Measurements from ENCODE around the gene UBXN1.
A peak's percentile ranks its signal among the peaks of the same experiment; 100 is the strongest.
"Not testable (repeated sequence)": the region's sequence is repeated elsewhere in the genome, so short reads cannot be mapped to it uniquely, and the experiment has no call there.

The UBXN1 gene

GRCh38 chr11:62707277-62707861, 28.5 kb upstream of the UBXN1 start, which contains the start of the genes BSCL2 and GNG3:
TSS of gene BSCL2 (minus strand) at chr11:62707424. CDS start at chr11:62707195, 229 bp downstream.
TSS of gene GNG3 (plus strand) at chr11:62707676. CDS start at chr11:62708296, 620 bp downstream.
- DNase-seq = peak in 1 of 2 experiments; percentile 56

GRCh38 chr11:62706850-62707247, 28.0 kb upstream of the UBXN1 start:
- no peak for DNase-seq

DNA sequence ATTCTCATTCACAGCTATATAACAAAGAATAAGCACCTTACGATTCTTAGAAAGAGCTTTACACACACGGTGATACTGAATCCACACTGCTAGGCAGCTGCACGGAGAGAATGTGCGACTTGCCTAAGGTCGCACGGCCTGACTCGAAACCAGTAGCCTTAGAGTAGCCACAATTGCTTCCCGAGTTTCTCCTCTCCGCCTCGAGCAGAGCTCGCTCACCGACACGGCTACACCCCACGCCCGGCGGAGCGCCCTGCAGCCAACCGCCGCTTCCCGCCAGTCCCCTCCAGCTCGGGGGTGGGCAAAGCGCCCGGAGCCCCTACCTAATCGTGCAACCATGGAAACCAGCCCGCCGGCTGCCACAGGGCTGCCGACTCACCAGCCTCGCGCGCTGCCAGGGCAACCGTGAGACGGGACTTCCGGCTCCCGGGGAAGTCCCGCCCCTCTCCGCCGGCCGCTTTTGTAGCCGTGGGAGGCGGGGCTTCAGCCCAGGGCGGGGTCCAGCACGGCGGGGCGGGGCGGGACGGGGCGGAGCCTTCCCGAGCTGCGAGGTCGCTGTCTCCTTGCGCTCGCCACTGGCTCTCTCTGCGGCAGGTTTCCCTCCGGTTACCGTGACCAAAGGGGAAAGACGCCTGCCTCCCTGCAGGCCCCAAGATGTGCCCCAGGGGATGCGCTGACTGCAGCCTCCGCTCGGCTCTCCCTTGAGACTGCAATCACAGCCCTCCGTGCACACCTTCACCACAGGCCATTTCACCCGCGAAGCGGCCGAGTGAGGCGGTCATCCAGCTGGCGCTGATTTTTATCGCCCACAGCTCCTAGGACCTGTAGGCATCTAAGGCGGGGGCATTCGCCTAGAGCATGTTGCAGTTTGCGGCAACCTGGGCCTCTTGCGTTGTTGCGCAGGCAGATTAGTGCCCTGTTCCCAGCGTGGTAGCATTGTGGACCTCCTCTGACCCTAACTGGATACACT, 27.3 kb upstream of the UBXN1 start:
- peak; percentile 95 to 99 for DNase-seq

DNA sequence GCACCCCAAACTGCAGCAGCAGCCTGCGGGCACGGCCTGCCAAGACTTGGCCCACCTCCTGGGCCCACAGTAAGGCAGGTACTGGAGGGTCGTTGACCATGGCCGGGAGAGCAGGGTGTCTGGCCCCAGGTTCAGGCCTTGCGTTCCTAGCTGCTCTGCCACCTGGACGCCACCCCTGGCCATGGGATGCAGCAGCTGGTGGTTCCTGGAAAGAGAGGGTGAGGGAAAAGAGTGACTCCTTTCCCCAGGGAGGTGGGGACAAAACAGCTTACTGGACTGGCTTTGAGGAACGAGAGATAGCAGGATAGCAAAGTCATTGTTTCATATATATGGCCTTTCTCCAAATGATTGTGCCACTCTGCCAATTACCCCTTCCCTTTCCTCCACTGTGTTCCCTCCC, 26.5 kb upstream of the UBXN1 start:
- DNase-seq = peak; percentile 44 to 65

GRCh38 chr11:62703921-62704320, 25.0 kb upstream of the UBXN1 start:
- not testable (repeated sequence) for DNase-seq

GRCh38 chr11:62702246-62702645, 23.4 kb upstream of the UBXN1 start:
- DNase-seq = no peak

DNA sequence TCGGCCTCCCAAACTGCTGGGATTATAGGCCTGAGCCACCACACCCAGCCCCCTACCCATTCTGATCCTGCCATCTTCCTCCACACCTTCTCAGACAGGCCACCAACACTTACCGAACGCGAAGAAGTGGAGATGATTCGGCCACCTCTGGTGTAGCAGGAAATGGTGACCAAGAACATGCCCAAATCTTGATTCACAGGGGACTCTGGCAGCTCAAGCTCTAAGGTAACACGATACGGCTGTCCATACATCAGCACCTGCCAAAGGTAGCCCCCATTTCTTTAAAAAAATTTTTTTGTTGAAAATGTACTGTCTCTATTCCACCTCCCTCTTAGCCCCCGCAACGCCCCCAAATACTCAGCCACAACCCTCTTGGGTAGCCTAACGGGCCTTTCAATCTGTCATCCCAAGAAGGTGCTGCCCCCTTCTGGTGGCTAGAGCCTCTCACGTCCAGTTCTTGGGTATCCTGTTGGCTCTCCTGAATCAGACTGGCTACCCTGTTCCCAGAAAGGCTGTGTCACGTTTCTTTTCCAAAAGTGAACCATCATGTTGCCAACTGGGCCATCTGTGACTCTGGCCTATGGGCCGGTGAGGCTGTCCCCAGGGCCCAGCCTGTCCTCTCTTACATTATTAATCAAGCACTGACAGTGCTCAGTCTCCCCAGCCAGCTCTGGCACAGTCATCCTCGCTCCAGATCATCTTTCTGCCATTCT, 15.7 kb upstream of the UBXN1 start:
- DNase-seq = peak; percentile 66 to 87

GRCh38 chr11:62693624-62694023, 14.8 kb upstream of the UBXN1 start:
- DNase-seq = not testable (repeated sequence)

DNA sequence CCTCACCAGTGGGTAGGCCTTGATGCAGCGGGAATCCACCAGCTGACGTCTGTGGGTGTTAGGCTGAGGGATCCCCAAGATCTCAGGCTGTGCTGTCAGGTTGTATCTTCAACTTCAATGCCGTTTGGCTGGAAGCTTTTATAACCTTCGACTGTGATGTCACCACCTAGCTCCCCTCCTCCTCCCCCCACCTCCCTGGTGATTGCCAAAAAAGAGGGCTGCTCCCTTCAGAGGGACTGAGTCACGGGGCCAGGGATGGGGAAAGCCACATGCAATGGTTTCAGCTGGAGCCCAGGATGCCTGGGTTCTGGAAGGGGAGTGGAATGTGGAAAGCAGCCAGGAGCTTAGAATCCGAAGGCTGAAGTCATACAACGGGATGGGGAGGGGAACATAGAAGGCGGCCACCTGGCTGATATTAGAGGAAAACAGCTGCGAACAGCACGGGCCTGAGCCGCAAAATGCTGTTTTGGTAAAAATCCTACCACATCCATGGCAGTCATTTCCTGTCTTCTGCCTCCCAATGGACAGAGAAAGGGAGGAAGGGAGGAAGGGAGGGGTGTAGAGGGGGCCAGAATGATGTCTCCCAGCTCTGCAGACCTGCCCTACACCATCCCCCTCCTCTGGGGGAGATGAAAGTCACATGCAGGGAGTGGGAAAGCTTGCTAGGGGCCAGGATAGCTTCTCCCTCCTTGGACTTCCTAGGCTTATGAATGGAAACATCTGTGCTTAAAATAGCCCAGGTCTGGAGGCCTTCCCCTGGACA, 10.7 kb upstream of the UBXN1 start, which contains the start of gene LRRN4CL:
LRRN4CL (minus strand) TSS at position 110 of the 763 bp plus-strand sequence. CDS start 1,022 bp downstream, outside the sequence.
- no peak for DNase-seq

GRCh38 chr11:62688491-62688890, 9.6 kb upstream of the UBXN1 start:
- no peak for DNase-seq

DNA sequence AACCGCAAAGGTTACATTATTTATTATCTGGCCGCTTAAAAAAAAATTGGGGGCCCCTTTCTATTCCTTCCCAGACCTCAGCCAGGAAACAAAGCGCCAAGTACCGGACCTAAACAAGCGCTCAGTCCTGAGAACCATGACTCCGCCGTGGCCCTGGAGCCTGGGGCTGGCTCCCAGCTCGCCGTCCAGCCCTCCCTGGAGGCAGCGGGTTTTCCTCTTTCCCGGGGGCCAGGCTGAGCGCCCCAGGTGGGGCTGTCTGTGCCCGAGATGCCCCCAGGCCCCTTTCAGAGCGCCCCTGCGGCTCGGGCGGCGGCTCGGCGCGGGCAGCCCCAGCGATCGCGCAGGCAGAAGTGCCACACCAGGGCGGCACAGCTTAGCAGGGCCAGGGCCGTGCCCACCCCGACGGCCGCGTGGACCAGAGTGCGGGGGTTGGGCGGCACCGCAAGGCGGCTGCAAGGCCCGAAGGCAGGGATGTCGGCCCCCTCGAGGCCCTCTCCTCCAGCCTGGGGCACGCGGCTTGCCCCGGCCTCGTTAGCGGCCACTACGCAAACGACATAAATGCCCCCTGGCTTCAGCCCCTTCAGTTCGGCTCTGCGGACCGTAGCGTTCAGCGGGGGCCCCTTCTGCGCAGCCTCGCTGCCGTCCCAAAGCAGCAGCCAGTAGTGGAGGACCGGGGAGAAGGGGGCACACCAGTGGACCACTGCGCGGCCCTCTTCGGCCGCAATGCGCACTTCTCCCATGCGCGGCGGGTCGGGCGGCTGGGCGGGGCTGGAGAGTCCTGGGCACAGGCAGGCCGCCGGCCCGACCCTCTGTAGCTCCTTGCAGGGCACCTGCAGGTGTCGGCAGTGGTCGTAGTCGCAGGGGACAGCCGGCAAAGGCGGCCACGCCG, 8.9 kb upstream of the UBXN1 start:
- no peak for DNase-seq

DNA sequence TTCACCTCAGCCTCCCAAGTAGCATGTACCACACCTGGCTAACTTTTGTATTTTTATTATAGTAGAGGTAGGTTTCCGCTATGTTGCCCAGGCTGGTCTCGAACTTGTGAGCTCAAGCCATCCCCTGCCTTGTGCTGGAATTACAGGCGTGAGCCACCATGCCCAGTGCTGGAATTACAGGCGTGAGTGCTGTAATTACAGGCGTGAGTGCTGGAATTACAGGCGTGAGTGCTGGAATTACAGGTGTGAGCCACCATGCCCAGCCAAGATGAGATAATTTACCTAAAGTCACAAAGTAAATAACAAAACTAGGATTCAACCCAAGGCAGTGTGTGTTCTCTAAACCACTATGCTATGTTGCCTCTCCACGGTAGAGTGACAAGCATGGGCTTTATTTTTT, 3.6 kb upstream of the UBXN1 start:
- DNase-seq = no peak

DNA sequence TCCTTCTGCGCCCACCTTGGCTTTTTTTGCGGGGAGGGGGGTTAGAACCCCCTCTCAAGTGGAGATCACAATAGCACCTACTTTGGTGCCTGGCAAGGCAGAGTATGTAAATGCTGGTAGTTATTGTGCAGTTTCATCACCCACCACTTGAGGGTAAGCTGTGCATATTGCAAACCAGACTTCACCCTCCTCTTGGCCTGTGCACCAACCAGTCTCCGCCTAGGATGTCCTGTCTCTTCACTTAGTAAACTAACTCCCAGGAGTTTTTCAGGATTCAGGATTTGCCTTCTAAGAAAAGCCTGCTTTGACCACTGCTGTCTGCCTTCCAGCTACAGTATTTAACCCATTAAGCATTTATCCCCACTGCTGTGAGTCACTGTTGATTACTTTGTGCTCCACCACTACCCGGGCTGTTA, 2.0 kb upstream of the UBXN1 start:
- peak; percentile 53 to 85 for DNase-seq

DNA sequence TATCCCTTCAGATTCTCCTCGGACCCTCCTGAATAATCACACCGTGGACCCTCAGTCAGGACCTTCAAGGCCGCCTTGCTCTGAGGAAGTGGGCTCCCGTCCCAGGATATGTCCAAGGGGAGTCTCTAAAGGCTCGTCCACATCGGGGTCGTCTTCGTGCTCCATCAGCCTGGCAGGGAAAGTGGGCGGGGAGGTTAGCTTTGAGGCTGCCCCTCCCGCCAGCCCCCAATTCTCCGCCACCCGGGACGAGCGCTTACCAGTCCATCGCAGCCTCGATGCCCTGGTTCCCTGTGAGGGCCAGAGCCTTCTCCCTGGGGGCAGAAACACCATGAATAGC, 472 bp downstream of the UBXN1 start:
- no peak for DNase-seq

GRCh38 chr11:62677714-62678113, 1.2 kb downstream of the UBXN1 start:
- DNase-seq = no peak

DNA sequence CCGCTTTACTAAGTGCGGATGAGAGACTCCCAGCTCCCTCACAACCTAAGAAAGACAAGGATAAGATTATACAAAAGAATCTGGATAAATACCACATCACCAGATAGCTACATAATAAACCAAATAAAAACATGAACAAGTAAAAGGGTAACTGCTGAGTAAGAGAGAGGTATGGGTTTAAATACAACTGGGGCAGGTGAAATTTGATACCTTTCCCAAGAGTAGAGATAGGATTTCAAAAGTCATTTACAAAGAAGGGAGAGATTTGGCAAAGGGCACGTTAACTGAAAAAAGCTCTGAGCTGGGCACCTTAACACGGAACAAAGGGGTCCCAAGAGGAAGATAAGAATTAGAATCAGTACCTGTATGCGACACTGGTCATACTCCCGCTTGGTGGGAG, 1.7 kb downstream of the UBXN1 start:
- DNase-seq = no peak

GRCh38 chr11:62676698-62677097, 2.2 kb downstream of the UBXN1 start:
- no peak for DNase-seq

DNA sequence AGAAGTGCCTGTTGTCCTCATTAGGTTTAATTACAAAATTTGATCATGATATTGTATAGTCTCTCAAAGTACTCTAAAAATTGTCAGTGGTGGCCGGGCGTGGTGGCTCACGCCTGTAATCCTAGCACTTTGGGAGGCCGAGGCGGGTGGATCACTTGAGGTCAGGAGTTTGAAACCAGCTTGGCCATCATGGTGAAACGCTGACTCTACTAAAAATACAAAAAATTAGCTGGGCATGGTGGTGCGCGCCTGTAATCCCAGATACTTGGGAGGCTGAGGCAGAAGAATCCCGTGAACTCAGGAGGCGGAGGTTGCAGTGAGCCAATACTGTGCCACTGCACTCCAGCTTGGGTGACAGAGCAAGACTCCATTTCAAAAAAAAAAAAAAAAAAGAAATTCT, 3.5 kb downstream of the UBXN1 start:
- not testable (repeated sequence) for DNase-seq

DNA sequence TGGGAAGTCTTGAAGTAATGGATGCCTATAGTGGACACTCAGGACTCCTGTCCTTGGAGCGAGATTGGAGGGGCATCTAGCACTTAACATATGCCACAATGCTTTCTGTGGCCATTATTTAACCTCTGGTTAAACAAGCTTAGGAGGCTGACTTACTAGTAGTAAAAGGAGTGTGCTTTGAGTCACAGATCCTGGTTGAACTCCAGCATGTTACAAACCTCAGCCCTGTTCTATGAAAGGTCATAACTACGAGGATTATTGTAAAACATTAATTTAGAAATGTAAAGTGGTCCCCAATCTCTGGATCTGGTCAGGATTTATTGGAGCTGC, 5.7 kb downstream of the UBXN1 start:
- no peak for DNase-seq

DNA sequence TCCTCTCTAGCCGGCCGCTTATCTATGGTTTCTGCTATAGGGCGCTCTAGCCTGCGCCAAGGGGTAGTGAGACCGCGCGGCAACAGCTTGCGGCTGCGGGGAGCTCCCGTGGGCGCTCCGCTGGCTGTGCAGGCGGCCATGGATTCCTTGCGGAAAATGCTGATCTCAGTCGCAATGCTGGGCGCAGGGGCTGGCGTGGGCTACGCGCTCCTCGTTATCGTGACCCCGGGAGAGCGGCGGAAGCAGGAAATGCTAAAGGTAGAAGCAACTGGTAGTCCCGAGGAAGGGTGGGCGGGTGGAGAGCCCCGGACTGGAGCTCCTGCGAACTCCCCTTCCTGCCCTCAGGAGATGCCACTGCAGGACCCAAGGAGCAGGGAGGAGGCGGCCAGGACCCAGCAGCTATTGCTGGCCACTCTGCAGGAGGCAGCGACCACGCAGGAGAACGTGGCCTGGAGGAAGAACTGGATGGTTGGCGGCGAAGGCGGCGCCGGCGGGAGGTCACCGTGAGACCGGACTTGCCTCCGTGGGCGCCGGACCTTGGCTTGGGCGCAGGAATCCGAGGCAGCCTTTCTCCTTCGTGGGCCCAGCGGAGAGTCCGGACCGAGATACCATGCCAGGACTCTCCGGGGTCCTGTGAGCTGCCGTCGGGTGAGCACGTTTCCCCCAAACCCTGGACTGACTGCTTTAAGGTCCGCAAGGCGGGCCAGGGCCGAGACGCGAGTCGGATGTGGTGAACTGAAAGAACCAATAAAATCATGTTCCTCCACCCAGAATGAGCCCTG, 7.1 kb downstream of the UBXN1 start, which contains the start of the genes LBHD1 and UQCC3:
LBHD1 (minus strand) TSS at position 660 of the 782 bp plus-strand sequence. CDS start 2,236 bp downstream, outside the sequence.
UQCC3 (plus strand) TSS at position 66 of the 782 bp plus-strand sequence; CDS start at position 139, 73 bp downstream.
- peak; percentile 90 to 98 for DNase-seq
